ENCODE results near the gene PAEP. TPM values are rescaled to one million over a fixed set of nuclear protein-coding genes. Genes with fewer than 3 reads are reported as not detected.
"Not testable (repeated sequence)": the region's sequence is repeated elsewhere in the genome, so short reads cannot be mapped to it uniquely, and the experiment has no call there.

The PAEP gene
- total RNA-seq: not detected

DNA sequence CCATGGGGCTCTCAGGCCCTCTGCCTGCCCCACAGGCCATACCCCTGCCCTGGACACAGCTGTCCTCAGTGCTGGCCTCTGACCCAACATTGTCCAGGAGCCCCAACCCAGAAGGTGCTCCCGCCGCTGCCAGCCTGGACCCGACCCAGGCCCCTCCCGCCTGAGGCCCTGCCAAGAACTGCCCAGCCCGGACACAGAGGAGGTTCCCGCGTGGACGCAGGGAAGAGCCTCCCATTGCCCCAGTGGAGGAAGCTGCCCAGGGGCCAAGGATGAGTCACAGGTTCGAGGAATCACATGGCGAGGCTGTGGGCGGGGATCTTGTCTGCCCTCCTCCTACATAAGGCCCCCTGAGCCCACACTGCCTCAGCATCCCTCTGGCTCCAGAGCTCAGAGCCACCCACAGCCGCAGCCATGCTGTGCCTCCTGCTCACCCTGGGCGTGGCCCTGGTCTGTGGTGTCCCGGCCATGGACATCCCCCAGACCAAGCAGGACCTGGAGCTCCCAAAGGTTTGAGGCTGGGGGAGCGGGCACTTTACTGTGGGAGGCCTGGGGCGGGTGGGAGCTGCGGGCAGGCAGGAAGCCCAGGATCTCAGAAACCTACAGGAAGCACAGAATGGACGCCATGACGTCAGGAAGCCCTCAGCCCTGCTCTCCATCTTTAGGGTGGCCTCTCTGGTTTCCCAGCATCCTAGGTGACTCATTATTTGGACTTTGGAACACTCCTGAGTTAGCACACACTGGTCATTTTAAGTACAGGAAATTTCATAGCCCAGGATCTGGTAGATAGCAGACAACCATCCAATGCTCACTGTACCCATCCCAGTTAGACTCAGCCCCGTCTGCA lies at the start of gene PAEP:
TSS of gene PAEP (plus strand) at position 366 of the 844 bp plus-strand sequence.
- no peak within 1 kb of the TSS for H3K9ac ChIP-seq (ENCODE audit: low read depth in 1 of 3, low read length in 3 of 3)
- no peaks in the 10 kb centered on the region for H3K36me3 ChIP-seq (ENCODE audit: control insufficient read depth in 3 of 3, insufficient read depth in 3 of 3, low read length in 3 of 3)
- H3K27ac ChIP-seq (ENCODE audit: low read depth, low read length): no peak within 1 kb of the TSS
- H3K4me3 ChIP-seq (ENCODE audit: low read length in 3 of 3): no peak within 1 kb of the TSS
- H3K4me1 ChIP-seq (ENCODE audit: control insufficient read depth in 3 of 3, insufficient read depth in 3 of 3, low read length in 3 of 3): no peaks in the 10 kb centered on the region
- H3K27me3 ChIP-seq (ENCODE audit: control insufficient read depth in 3 of 3, insufficient read depth in 3 of 3, low read length in 3 of 3): peaks cover 26 to 43% (median 37%) of the 10 kb centered on the region in 3 donors
- H3K9me3 ChIP-seq (ENCODE audit: control insufficient read depth in 3 of 3, low read length in 3 of 3): no peaks in the 10 kb centered on the region

DNA sequence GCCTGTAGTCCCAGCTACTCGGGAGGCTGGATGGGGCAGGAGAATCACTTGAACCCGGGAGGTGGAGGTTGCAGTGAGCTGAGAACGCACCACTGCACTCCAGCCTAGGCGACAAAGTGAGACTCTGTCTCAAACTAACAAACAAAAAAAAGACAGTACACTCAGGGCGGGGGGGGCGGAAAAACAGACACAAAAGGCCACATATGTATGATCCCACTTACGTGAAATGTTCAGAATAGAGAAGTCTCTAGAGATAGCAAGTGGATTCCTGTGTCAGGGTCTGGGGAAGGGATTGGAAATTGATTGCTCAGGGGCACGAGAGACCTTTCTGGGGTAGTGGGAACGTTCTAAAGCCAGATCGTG lies 49.3 kb upstream of the PAEP start:
- Histone ChIP-seq H3K9me3 (ENCODE audit: control insufficient read depth in 3 of 3, low read length in 3 of 3) (peaks cover 0 to 5% (median 0%) of the 10 kb centered on the region in 3 donors), H3K36me3 (ENCODE audit: control insufficient read depth in 3 of 3, insufficient read depth in 3 of 3, low read length in 3 of 3) (no peaks in the 10 kb centered on the region), H3K27ac (ENCODE audit: low read depth, low read length) (no peak overlapping the region), H3K4me3 (ENCODE audit: low read length in 3 of 3) (no peak overlapping the region), H3K27me3 (ENCODE audit: control insufficient read depth in 3 of 3, insufficient read depth in 3 of 3, low read length in 3 of 3) (peaks cover 0 to 4% (median 0%) of the 10 kb centered on the region in 3 donors), H3K4me1 (ENCODE audit: control insufficient read depth in 3 of 3, insufficient read depth in 3 of 3, low read length in 3 of 3) (no peaks in the 10 kb centered on the region), H3K9ac (ENCODE audit: low read depth in 1 of 3, low read length in 3 of 3) (no peak overlapping the region)

DNA sequence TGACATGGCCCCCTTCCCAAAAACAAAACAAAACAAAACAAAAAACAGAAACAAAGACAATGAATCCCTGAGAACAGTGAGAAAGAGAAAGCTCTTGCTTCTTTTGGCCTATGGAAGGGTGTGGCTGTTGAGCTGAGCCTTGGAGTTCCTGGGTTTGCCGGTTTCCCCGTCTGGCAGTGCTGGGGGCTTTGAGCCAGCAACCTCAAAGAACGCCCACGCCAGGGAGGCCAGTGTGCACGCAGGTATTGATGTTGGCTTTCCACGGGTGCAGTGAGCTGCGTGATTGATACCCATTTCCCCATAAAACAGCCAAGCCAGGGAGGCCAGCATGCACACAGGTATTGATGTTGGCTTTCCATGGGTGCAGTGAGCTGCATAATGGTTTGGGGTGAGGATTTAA lies 48.7 kb upstream of the PAEP start:
- Histone ChIP-seq H3K9ac (ENCODE audit: low read depth in 1 of 3, low read length in 3 of 3) (no peak overlapping the region), H3K4me1 (ENCODE audit: control insufficient read depth in 3 of 3, insufficient read depth in 3 of 3, low read length in 3 of 3) (no peaks in the 10 kb centered on the region), H3K36me3 (ENCODE audit: control insufficient read depth in 3 of 3, insufficient read depth in 3 of 3, low read length in 3 of 3) (no peaks in the 10 kb centered on the region), H3K27ac (ENCODE audit: low read depth, low read length) (no peak overlapping the region), H3K27me3 (ENCODE audit: control insufficient read depth in 3 of 3, insufficient read depth in 3 of 3, low read length in 3 of 3) (peaks cover 0 to 6% (median 0%) of the 10 kb centered on the region in 3 donors), H3K9me3 (ENCODE audit: control insufficient read depth in 3 of 3, low read length in 3 of 3) (peaks cover 0 to 5% (median 0%) of the 10 kb centered on the region in 3 donors), H3K4me3 (ENCODE audit: low read length in 3 of 3) (no peak overlapping the region)

DNA sequence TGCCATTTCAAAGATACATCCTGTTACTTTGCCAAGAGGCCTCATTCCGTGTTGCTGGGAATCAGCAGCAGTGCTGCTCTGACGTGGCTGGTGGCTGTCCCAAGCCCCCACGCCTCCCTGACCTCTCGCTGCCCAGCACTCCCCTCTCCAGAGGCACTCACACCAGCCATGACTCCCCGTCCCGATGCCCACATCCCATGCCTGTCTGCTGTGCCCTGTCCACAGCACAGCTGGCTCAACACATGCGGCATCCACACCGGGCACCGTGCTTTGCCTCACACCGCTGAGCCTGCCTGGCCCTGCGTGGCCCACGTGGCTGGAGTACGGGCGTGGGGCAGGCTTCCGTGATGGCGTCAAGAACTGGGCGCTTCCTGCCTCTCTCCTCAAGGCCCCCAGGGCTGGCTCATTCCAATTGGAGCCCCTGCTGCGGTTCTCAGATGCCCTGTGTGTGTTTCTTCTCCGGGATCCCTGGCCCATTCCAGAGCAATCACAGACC lies 48.2 kb upstream of the PAEP start:
- Histone ChIP-seq H3K36me3 (ENCODE audit: control insufficient read depth in 3 of 3, insufficient read depth in 3 of 3, low read length in 3 of 3) (no peaks in the 10 kb centered on the region), H3K4me1 (ENCODE audit: control insufficient read depth in 3 of 3, insufficient read depth in 3 of 3, low read length in 3 of 3) (no peaks in the 10 kb centered on the region), H3K27ac (ENCODE audit: low read depth, low read length) (no peak overlapping the region), H3K4me3 (ENCODE audit: low read length in 3 of 3) (no peak overlapping the region), H3K9ac (ENCODE audit: low read depth in 1 of 3, low read length in 3 of 3) (no peak overlapping the region), H3K9me3 (ENCODE audit: control insufficient read depth in 3 of 3, low read length in 3 of 3) (peaks cover 0 to 5% (median 0%) of the 10 kb centered on the region in 3 donors), H3K27me3 (ENCODE audit: control insufficient read depth in 3 of 3, insufficient read depth in 3 of 3, low read length in 3 of 3) (peaks cover 0 to 6% (median 0%) of the 10 kb centered on the region in 3 donors)

DNA sequence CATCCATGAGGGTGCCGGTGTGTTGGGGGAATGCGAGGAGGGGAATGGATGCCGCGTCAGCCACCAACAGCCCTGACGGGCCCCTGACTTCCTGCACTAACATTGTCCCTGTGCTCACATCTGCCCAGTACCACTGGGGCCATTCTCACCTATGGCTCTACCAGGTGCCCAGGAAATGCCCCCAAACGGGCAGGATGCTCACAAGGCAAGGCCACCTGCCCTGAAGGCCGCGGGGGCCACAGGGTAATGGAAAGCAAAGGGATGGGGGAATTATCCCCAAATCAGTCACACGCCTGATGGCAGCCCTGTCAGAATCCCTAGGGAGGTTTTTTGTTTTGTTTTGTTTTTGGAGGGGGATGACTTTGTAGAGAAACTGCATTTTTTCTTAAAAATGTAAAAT lies 47.6 kb upstream of the PAEP start:
- H3K4me3 ChIP-seq (ENCODE audit: low read length in 3 of 3); H3K27me3 ChIP-seq (ENCODE audit: control insufficient read depth in 3 of 3, insufficient read depth in 3 of 3, low read length in 3 of 3); H3K36me3 ChIP-seq (ENCODE audit: control insufficient read depth in 3 of 3, insufficient read depth in 3 of 3, low read length in 3 of 3); H3K4me1 ChIP-seq (ENCODE audit: control insufficient read depth in 3 of 3, insufficient read depth in 3 of 3, low read length in 3 of 3); H3K27ac ChIP-seq (ENCODE audit: low read depth, low read length); H3K9ac ChIP-seq (ENCODE audit: low read depth in 1 of 3, low read length in 3 of 3); H3K9me3 ChIP-seq (ENCODE audit: control insufficient read depth in 3 of 3, low read length in 3 of 3): not testable (repeated sequence)

DNA sequence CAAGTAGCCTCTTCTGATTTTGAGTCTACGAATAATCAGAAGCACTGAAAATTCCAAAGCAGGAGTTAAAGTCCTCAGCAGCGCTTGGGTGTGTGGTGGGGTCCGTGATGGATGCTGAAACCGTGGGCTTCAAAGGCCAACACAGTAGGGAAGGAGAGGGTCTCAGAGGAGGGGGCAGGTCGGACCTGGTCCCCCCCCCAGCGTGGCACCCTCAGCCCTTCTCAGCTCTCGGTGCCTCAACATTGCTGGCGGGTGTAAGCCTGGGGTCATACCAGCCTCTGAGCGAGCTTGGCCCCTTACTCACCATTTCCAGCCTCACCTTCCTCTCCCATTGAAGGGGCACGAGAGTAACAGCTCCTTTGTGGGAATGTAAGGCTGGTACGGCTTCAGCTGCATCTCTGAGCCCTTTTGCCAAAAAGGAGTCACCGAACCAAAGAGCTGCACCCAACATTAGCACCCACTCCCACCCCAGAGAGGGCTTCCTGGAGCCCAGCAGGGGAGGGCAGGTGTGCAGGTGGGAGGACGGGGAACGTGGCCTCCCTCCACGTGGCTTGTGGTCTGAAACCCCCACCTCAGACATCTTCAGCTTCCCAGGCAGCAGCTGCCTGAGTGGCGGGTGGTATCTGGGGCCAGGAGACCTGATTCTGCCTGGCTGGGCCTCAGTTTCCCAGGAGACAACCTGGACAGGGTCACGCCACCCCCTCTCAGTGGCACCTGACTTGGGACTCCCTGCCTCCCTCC lies 47.0 kb upstream of the PAEP start:
- H3K27me3 ChIP-seq (ENCODE audit: control insufficient read depth in 3 of 3, insufficient read depth in 3 of 3, low read length in 3 of 3): peaks cover 0 to 6% (median 0%) of the 10 kb centered on the region in 3 donors
- H3K4me3 ChIP-seq (ENCODE audit: low read length in 3 of 3): no peak overlapping the region
- no peaks in the 10 kb centered on the region for H3K4me1 ChIP-seq (ENCODE audit: control insufficient read depth in 3 of 3, insufficient read depth in 3 of 3, low read length in 3 of 3)
- no peak overlapping the region for H3K27ac ChIP-seq (ENCODE audit: low read depth, low read length)
- peaks cover 0 to 1% (median 0%) of the 10 kb centered on the region in 3 donors for H3K9me3 ChIP-seq (ENCODE audit: control insufficient read depth in 3 of 3, low read length in 3 of 3)
- no peaks in the 10 kb centered on the region for H3K36me3 ChIP-seq (ENCODE audit: control insufficient read depth in 3 of 3, insufficient read depth in 3 of 3, low read length in 3 of 3)
- no peak overlapping the region for H3K9ac ChIP-seq (ENCODE audit: low read depth in 1 of 3, low read length in 3 of 3)

DNA sequence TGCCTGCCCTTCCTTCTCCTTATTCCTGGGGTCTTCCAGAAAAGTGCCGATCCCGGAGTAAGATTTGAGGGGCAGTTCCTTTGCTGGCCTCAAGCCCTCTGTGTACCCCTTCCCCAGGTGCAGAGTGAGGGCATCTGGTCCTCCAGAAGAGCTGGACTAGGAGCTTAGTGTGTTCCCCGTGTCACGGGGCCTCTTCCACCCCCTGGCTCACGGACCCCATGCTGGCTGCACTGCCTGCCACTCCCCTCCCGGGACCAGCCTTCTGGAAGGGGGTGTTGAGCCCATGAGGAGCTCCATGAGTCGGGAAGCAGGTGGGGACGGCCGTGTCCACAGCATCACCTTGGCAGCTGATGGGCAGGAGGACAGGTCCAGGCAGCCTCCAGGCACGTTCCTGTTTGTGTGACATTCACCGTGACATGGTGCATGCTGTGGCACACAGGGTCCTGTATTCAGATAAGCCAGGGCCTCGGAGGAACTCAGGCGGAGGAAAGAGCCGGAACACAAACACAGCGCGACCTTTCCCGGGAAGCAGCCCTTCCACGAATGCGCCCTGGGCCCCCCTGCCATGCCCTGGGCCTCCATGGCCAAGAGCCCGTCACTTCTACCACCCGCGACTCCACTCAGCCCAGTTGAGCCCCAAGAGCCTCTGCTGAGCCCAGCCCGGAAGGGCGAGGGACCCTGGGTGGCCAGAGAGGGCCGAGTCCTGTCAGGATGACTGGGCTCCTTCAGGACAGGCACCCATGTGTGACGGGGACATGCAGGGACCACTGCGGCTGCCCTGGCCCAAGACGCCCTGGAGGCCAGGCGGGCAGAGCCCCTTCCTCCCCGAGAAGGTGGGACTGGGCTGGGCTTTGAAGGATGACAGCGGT lies 46.2 kb upstream of the PAEP start:
- H3K9ac ChIP-seq (ENCODE audit: low read depth in 1 of 3, low read length in 3 of 3): no peak overlapping the region
- H3K36me3 ChIP-seq (ENCODE audit: control insufficient read depth in 3 of 3, insufficient read depth in 3 of 3, low read length in 3 of 3): no peaks in the 10 kb centered on the region
- H3K9me3 ChIP-seq (ENCODE audit: control insufficient read depth in 3 of 3, low read length in 3 of 3): no peaks in the 10 kb centered on the region
- H3K4me1 ChIP-seq (ENCODE audit: control insufficient read depth in 3 of 3, insufficient read depth in 3 of 3, low read length in 3 of 3): no peaks in the 10 kb centered on the region
- H3K27ac ChIP-seq (ENCODE audit: low read depth, low read length): no peak overlapping the region
- H3K27me3 ChIP-seq (ENCODE audit: control insufficient read depth in 3 of 3, insufficient read depth in 3 of 3, low read length in 3 of 3): peaks cover 0 to 9% (median 0%) of the 10 kb centered on the region in 3 donors
- no peak overlapping the region for H3K4me3 ChIP-seq (ENCODE audit: low read length in 3 of 3)

DNA sequence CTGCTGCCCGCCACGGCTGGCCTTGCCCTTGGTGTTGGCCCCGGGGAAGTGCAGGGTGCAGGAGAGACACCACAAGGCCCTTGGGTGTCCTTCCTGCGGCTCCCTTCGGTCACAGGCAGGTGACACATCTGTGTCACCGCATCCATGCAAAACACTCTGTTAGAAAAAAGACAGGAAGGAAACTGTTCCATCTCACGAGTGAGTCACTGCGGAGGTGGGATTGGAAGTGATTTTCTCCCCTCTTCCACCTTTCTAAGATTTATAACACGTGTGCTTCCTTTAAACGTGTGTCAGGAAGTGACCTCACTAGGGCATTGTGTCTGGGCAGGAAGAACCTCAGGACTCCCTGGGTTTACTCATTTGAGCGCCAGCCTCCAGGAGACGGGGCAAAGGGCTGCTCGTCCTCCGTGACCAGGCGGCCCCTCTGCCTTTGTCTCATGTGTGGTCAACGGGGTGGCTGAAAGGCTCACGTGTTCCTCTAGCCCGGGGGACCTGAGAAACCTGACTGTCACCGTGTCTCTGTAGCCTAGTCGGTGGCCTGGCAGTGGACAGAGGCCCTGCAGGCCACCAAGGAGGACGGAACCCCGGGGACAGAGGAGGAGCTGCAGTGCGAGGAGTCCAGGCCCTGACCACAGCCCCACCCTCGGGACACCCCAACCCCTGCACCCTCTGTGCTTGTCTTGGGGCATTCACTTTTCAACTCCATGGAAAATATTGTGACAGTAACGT lies 45.3 kb upstream of the PAEP start:
- Histone ChIP-seq H3K9ac (ENCODE audit: low read depth in 1 of 3, low read length in 3 of 3) (no peak overlapping the region), H3K27ac (ENCODE audit: low read depth, low read length) (no peak overlapping the region), H3K36me3 (ENCODE audit: control insufficient read depth in 3 of 3, insufficient read depth in 3 of 3, low read length in 3 of 3) (no peaks in the 10 kb centered on the region), H3K4me1 (ENCODE audit: control insufficient read depth in 3 of 3, insufficient read depth in 3 of 3, low read length in 3 of 3) (no peaks in the 10 kb centered on the region), H3K27me3 (ENCODE audit: control insufficient read depth in 3 of 3, insufficient read depth in 3 of 3, low read length in 3 of 3) (peaks cover 0 to 9% (median 3%) of the 10 kb centered on the region in 3 donors), H3K4me3 (ENCODE audit: low read length in 3 of 3) (no peak overlapping the region), H3K9me3 (ENCODE audit: control insufficient read depth in 3 of 3, low read length in 3 of 3) (no peaks in the 10 kb centered on the region)

DNA sequence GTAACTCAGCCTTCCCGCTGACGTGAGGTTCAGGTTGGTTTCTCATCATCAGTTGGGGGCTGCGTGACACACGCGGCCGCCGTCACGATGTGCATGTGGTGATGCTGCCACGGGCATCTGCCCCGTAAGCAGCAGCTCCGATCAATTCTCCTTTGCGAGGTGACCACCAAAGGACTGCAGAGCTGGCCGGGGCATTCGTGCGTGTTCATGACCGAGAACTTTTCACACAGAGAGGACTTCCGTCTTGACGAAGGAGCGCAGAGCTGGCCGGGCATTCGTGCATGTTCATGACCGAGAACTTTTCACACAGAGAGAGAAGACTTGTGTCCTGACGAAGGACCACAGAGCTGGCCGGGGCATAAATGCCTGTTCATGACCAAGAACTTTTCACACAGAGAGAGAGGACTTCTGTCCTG lies 44.1 kb upstream of the PAEP start:
- Histone ChIP-seq H3K9ac (ENCODE audit: low read depth in 1 of 3, low read length in 3 of 3) (no peak overlapping the region), H3K27ac (ENCODE audit: low read depth, low read length) (no peak overlapping the region), H3K27me3 (ENCODE audit: control insufficient read depth in 3 of 3, insufficient read depth in 3 of 3, low read length in 3 of 3) (peaks cover 0 to 12% (median 3%) of the 10 kb centered on the region in 3 donors), H3K4me1 (ENCODE audit: control insufficient read depth in 3 of 3, insufficient read depth in 3 of 3, low read length in 3 of 3) (no peaks in the 10 kb centered on the region), H3K9me3 (ENCODE audit: control insufficient read depth in 3 of 3, low read length in 3 of 3) (no peaks in the 10 kb centered on the region), H3K4me3 (ENCODE audit: low read length in 3 of 3) (no peak overlapping the region), H3K36me3 (ENCODE audit: control insufficient read depth in 3 of 3, insufficient read depth in 3 of 3, low read length in 3 of 3) (no peaks in the 10 kb centered on the region)
